GM12878 (cell line): ENCODE measurements around the gene PPRC1.

Experiments used
- ATF2 ChIP-seq: IDR thresholded peaks from 2 replicates; pipeline ENCODE4 v1.6.1; 2012; ENCODE audit warnings: low read length, inconsistent platforms
- CTCF ChIP-seq, 3 experiments: IDR thresholded peaks in 2 of 3; conservative IDR thresholded peaks in 1 of 3; 2 replicates each; pipeline ENCODE4 v1.5.1; 2011; ENCODE audit warnings: low read depth in 3 of 3, low read length in 3 of 3, mild to moderate bottlenecking in 3 of 3, control low read depth in 2 of 3, moderate library complexity in 2 of 3, inconsistent platforms in 1 of 3, mixed read lengths in 1 of 3; ENCODE audit not compliant: control insufficient read depth in 2 of 3, insufficient read depth in 1 of 3; ENCODE audit errors: extremely low read depth in 1 of 3
- ETV6 ChIP-seq, 2 experiments: fragments of 450-650 bp in 1 of 2; IDR thresholded peaks in 1 of 2; conservative IDR thresholded peaks in 1 of 2; 2 replicates each; pipeline ENCODE4 v1.6.1; 2014; ENCODE audit warnings: antibody characterized with exemption in 1 of 2, borderline replicate concordance in 1 of 2, low read depth in 1 of 2, mild to moderate bottlenecking in 1 of 2, moderate library complexity in 1 of 2
- KLF5 ChIP-seq: fragments of 450-650 bp; IDR thresholded peaks from 2 replicates; pipeline ENCODE4 v1.6.1; 2014; ENCODE audit warnings: mild to moderate bottlenecking; ENCODE audit not compliant: partially characterized antibody
- MXI1 ChIP-seq: fragments of 150-350 bp; IDR thresholded peaks from 2 replicates; pipeline ENCODE4 v1.6.1; 2011; ENCODE audit warnings: low read depth, mild to moderate bottlenecking, inconsistent platforms, low read length, improper control_type of control experiment
- POLR2AphosphoS5 ChIP-seq: IDR thresholded peaks from 2 replicates; pipeline ENCODE4 v1.6.1; 2011; ENCODE audit warnings: mild to moderate bottlenecking, low read length, inconsistent platforms
- TAF1 ChIP-seq: IDR thresholded peaks from 2 replicates; pipeline ENCODE4 v1.6.1; 2011; ENCODE audit warnings: mild to moderate bottlenecking, low read depth, low read length, borderline replicate concordance
- USF1 ChIP-seq: IDR thresholded peaks from 2 replicates; pipeline ENCODE4 v1.6.1; 2011; ENCODE audit warnings: borderline replicate concordance, low read depth, mild to moderate bottlenecking, moderate library complexity, mixed read lengths, low read length; ENCODE audit not compliant: insufficient read depth; ENCODE audit errors: extremely low read length
- ZZZ3 ChIP-seq: IDR thresholded peaks from 2 replicates; pipeline ENCODE4 v1.6.1; 2011; ENCODE audit warnings: low read depth; ENCODE audit not compliant: control insufficient read depth, insufficient read length

DNA sequence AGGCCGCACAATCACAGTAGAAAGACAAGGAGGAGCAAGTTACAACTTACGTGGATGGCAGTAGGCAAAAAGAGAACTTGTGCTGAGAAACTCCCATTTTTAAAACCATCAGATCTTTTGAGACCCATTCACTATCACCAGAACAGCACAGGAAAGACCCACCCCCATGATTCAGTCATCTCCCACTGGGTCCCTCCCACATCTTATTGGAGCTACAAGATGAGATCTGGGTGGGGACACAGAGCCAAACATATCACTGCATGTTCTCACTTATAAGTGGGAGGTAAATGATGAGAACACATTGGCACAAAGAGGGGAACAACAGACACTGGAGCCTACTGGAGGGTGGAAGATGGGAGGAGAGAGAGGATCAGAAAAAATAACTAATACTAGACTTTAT lies 51.8 kb downstream of the PPRC1 start:
- no peak for TF ChIP-seq ZZZ3
- TF ChIP-seq KLF5 = no peak
- no peak for TF ChIP-seq ETV6 (conservative IDR thresholded peaks at IDR 0.05 in 1 of 2, IDR thresholded peaks at IDR 0.05 in 1 of 2; ENCODE audit: borderline replicate concordance in 1 of 2, low read depth in 1 of 2)
- TF ChIP-seq MXI1 = no peak
- no peak for TF ChIP-seq USF1
- TF ChIP-seq CTCF (IDR thresholded peaks at IDR 0.05 in 2 of 3, conservative IDR thresholded peaks at IDR 0.05 in 1 of 3; ENCODE audit: control insufficient read depth in 2 of 3, extremely low read depth in 1 of 3, insufficient read depth in 1 of 3, low read depth in 3 of 3, low read length in 3 of 3) = no peak
- no peak for TF ChIP-seq TAF1
- TF ChIP-seq POLR2AphosphoS5 = no peak
- TF ChIP-seq ATF2 = no peak
